Right atrium auricular region (tissue), 2 donors: ENCODE measurements around the gene CYSRT1. TPM values are rescaled to one million over a fixed set of nuclear protein-coding genes. Genes with fewer than 3 reads are reported as not detected.

ENCODE experiments used
- DNase-seq: peaks from one replicate; pipeline ENCODE4 v3.0.0-alpha.2; 2019; ENCODE audit warnings: low spot score
- H3K27ac ChIP-seq, 2 donors: fragments of 200-600 bp; sonication (generic); 1 replicate in 1 of 2; 2 replicates in 1 of 2; pipeline ENCODE4 v1.5.1; 2016 to 2019
- H3K27me3 ChIP-seq, 2 donors: fragments of 200-600 bp; sonication (generic); one replicate each; pipeline versions ENCODE4 v1.5.1 to v1.6.0; 2017 to 2019
- H3K36me3 ChIP-seq: fragments of 200-600 bp; sonication (generic); one replicate; pipeline ENCODE4 v1.5.1; 2016
- H3K4me1 ChIP-seq, 2 donors: fragments of 200-600 bp; sonication (generic); one replicate each; pipeline versions ENCODE4 v1.5.1 to v1.6.0; 2017 to 2019
- H3K4me3 ChIP-seq, 2 donors: fragments of 200-600 bp; sonication (generic); 1 replicate in 1 of 2; 2 replicates in 1 of 2; pipeline ENCODE4 v1.5.1; 2017 to 2019; ENCODE audit warnings: mild to moderate bottlenecking in 1 of 2, moderate library complexity in 1 of 2
- H3K9me3 ChIP-seq, 2 donors: fragments of 200-600 bp; sonication (generic); one replicate each; pipeline ENCODE4 v1.5.1; 2019
- CTCF ChIP-seq, 2 donors: fragments of 200-600 bp; sonication (generic); IDR thresholded peaks; one replicate each; pipeline ENCODE4 v1.5.1; 2019; ENCODE audit warnings: antibody characterized with exemption in 2 of 2
- total RNA-seq, 2 donors: library from RNA; depleted of rRNA; stranded (reverse); fragments of >200 nt; gene quantifications; one replicate each; pipeline ENCODE4 v1.1.0, GENCODE V29; 2016

CYSRT1 gene
- total RNA-seq, 2 donors from 2014 or later = 0.35 to 0.85 TPM

- Histone ChIP-seq H3K27me3 (no peaks in the 10 kb centered on the region), H3K4me1 (peaks cover 0 to 24% of the 10 kb centered on the region in 2 donors), H3K4me3 (no peak overlapping the region), H3K27ac (no peak overlapping the region), H3K36me3 (peaks cover 62% of the 10 kb centered on the region), H3K9me3 (no peaks in the 10 kb centered on the region)
- TF ChIP-seq CTCF (IDR thresholded peaks at IDR 0.05) = no peak
- no peak for DNase-seq
Measured at GRCh38 chr9:137183980-137184595, 40.9 kb upstream of the CYSRT1 start.

GRCh38 chr9:137184881-137185660, 39.9 kb upstream of the CYSRT1 start:
- Histone ChIP-seq H3K27me3 (no peaks in the 10 kb centered on the region), H3K36me3 (peaks cover 56% of the 10 kb centered on the region), H3K9me3 (no peaks in the 10 kb centered on the region), H3K4me3 (no peak overlapping the region), H3K27ac (no peak overlapping the region), H3K4me1 (peaks cover 0 to 34% of the 10 kb centered on the region in 2 donors)
- no peak for TF ChIP-seq CTCF (IDR thresholded peaks at IDR 0.05)
- no peak for DNase-seq

GRCh38 chr9:137185921-137186320, 39.1 kb upstream of the CYSRT1 start:
- H3K9me3 ChIP-seq = no peaks in the 10 kb centered on the region
- H3K36me3 ChIP-seq = peaks cover 56% of the 10 kb centered on the region
- TF ChIP-seq CTCF (IDR thresholded peaks at IDR 0.05) = no peak
- H3K4me3 ChIP-seq = no peak overlapping the region
- H3K27me3 ChIP-seq = no peaks in the 10 kb centered on the region
- H3K4me1 ChIP-seq = peaks cover 0 to 43% of the 10 kb centered on the region in 2 donors
- H3K27ac ChIP-seq = no peak overlapping the region
- no peak for DNase-seq

- H3K4me1 ChIP-seq = peaks cover 0 to 43% of the 10 kb centered on the region in 2 donors
Measured at GRCh38 chr9:137186385-137186784, 38.6 kb upstream of the CYSRT1 start.

GRCh38 chr9:137187386-137187785, 37.6 kb upstream of the CYSRT1 start:
- H3K36me3 ChIP-seq = peaks cover 47% of the 10 kb centered on the region
- peaks cover 0 to 43% of the 10 kb centered on the region in 2 donors for H3K4me1 ChIP-seq
- no peak overlapping the region for H3K27ac ChIP-seq
- H3K4me3 ChIP-seq = peak overlapping the region; percentile 84 to 98
- no peaks in the 10 kb centered on the region for H3K9me3 ChIP-seq
- TF ChIP-seq CTCF (IDR thresholded peaks at IDR 0.05) = no peak
- no peaks in the 10 kb centered on the region for H3K27me3 ChIP-seq
- no peak for DNase-seq

More at GRCh38 chr9:137186385-137186784, 38.6 kb upstream of the CYSRT1 start:
- Histone ChIP-seq H3K36me3 (peaks cover 53% of the 10 kb centered on the region), H3K4me3 (no peak overlapping the region), H3K9me3 (no peaks in the 10 kb centered on the region), H3K27me3 (no peaks in the 10 kb centered on the region), H3K27ac (no peak overlapping the region)
- no peak for DNase-seq
- no peak for TF ChIP-seq CTCF (IDR thresholded peaks at IDR 0.05)
